Activated effector memory CD4-positive, alpha-beta T cell treated with Interleukin-2 at 50 U/mL for 16 hours (primary cell): Measurements from ENCODE around the gene ZDHHC12.

ENCODE experiments used
- DNase-seq: peaks from one replicate; pipeline ENCODE4 v3.0.0-alpha.2; 2020

The ZDHHC12 gene

DNA sequence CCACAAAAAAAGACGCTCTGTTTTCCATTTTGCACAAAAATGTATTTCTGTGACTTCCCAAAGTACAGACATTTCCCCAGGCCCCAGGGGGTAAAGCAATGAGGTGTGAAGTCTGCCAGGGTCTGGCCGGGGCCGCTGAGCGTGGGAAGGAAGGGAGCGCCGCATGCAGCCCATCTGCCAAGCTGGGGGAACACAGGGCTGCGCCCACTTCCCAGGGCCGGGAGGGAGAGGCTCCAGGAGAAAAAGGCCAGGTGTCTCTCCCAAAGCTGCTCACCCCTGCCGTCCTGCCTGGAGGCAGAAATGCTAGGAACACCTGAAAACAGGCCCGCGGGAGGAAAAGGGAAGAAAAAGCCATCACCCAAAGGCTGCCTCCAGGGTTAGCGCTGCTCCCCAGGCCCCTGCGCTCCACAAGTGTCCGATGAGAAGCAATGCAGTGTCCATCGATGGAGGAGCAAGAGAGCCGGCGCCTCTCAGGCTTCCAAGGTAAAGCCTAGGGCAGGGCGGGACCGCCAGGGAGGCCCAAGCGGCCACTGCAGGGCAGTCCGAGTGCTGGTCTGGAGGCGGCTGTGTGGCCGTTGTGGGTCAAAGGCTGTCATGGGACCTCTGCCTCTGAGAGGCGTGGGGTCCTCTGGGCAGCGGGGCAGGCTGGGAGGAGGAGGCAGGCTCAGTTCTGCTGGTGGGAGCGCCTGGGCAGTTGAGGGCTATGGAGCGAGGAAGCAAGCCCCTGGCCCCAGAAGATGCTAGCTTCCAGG, 6.0 kb upstream of the ZDHHC12 start:
- no peak for DNase-seq

DNA sequence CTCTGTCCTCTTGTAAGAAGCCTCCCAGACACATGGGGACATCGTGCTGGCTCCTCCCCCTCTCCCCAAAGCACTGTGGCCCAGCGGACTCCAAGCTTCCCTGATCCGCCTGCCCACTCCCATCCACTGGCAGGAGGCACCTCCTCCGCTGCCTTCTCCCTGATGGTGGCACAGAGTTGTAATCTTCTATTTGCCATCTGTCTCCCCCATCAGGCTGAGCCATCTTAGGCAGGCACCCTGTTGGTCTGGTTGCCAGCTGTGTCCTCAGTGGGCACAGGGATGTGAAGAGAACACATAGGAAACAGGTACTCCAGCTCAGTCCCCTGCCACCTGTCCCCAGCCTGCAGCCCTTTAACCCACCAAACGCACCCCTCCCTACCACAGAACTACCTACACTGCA, 5.4 kb upstream of the ZDHHC12 start:
- DNase-seq = no peak

DNA sequence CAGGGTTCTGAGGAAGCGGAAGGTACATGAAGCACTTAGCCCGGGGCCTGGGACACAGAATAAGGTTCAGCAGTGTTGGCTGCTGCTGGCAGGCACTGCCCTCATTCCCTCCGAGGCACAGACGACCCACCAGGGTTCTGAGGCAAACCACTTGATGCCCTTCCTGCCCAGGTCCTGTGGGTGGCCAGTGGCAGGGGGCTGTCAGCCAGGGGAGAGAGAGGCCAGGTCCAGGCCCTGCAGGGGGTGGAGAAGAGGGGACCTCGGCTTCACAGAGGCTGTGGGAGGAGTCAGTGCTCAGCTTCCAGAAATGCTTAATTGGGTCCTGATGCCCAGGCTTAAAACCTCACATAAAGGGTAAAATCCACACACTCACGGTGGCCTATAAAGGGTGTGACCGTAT, 4.4 kb upstream of the ZDHHC12 start:
- DNase-seq = no peak

DNA sequence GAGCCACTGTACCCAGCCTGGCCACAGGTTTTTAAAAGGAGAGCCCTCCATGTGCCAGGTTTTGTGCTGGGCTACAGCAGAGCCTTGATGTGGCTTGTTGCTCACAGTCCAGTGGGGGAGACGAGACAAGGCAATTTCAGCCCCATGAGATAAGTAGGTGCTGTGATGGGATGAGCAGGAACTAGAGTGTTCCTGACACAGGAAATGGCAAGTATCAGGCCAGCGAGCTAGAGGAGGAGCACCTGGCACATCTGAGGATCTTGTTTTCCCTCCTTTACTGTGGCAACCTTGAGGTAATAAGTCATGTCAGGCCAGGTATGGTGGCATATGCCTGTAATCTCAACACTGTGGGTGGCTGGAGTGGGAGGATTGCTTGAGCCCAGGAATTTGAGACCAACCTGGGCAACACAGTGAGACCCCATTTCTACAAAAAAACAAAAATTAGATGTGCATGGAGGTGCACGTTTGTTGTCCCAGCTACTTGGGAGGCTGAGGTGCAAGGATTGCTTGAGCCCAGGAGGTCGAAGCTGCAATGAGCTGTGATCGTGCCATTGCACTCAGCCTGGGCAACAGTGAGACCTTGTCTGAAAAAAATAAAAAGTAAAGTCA, 3.8 kb upstream of the ZDHHC12 start:
- DNase-seq = no peak

DNA sequence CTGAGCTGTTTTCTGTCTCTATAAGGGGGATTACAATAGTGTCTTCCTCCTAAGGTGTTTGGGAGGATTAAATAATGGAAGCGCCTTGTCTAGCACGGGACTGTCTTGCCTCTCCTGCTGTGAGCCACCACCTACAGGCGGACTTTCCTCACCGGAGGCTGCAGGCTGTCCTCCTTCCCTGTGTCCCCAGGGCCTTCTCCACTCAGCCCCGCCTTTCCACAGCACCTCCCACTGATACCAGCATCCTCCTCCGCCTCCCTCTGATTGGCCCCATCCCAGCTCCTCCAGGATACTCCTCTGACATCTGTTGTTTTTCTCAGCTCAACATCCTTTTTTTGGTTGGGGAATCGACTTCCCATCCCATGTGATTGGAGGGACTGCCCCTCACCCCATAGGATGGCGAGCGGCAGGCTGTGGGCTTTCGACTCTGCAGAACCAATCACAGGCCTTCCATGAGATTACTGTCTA, 851 bp upstream of the ZDHHC12 start:
- peak; percentile 27 for DNase-seq

DNA sequence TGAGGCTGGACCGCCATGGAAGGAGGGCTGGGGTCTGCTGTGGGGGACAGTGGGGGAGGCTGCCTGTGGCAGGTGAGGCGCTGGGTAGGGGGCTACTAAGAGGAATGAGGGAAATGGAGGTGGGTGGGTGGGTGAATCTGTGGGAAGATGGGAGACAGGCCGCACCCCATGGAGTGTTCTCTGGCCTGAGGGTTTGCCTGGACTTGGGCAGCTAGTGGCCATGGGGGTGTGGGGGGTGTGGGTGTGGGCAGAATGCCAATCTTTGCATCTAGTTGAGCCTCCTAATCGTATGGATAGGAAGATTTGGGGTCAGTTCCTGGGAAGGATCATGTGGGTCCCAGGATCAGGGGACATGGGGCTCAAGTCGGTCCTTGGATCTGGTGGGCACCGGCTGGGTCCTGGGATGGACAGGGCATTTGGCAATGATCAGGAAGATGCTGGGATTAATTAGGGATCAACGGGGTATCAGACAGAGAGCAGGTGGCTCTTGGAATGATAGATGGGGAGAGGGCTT, 518 bp downstream of the ZDHHC12 start:
- no peak for DNase-seq

DNA sequence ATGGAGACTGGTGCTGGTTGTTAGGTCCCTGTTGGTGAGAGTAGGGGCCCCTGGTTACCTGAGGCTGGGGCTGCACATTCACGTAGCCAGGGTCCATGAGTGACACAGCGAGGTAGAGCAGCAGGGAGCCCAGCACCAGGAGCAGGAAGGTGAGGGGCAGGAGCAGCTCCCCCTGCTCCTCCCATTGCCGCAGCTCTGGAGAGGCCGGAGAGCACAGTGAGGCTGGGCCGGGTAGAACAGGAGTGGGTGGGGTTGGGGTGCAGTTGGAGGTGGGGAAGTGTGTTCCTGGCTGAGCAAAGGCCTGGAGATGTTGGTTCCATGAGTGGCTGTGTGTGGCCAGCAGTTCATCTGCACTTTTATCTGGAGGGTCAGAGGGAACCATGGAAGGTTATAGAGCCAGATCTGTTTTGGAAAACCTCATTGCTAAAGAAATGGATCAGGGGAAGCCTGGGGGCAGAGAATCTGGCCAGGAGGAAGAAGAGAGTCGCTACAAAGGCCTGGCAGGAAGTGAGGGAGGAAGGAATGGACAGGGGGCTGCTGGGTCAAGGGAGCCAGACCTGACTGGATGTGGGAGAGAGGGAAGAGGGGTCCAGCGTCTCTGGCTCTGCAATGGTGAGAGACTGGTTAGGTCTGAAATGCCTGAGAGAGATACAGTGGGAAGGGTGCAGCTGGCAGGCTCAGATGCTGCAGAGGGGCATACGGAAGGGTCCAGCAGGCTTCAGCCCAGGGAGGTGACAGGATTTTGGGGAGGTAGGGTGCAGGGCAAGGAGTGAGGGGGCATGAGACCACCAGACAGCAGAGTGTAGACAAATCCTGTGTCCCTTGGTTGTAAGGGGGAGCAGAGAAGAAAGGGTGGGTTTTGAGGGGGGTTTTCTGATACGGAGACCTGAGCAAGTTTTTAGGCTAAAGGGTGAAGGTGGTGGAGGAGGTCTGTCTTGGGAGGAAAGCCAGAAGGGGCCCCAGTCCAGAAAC, 1.3 kb downstream of the ZDHHC12 start:
- no peak for DNase-seq

DNA sequence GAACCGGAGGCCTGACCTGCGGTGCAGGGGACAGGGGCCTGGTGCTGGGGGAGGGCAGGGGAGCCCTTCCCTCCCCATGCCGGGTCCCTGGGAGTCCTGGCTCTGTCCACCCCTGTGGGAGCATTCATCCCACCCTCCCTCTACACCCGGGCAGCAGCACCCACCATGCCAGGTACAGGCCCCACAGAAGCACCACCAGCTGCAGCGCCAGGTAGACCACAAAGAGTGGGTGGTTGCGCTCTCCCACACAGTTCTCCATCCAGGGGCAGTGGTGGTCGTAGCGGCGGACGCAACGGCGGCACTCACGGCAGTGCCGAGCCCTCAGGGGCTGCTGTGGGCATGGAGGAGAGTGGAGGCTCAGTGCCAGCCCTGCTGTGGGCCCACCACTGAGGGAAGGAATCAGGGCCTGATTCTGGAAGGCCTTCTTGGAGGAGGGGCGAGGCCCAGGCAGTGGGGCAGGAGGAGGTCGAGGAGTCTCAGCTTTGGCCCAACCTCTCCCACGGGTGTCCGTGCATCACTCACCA, 2.4 kb downstream of the ZDHHC12 start:
- no peak for DNase-seq

DNA sequence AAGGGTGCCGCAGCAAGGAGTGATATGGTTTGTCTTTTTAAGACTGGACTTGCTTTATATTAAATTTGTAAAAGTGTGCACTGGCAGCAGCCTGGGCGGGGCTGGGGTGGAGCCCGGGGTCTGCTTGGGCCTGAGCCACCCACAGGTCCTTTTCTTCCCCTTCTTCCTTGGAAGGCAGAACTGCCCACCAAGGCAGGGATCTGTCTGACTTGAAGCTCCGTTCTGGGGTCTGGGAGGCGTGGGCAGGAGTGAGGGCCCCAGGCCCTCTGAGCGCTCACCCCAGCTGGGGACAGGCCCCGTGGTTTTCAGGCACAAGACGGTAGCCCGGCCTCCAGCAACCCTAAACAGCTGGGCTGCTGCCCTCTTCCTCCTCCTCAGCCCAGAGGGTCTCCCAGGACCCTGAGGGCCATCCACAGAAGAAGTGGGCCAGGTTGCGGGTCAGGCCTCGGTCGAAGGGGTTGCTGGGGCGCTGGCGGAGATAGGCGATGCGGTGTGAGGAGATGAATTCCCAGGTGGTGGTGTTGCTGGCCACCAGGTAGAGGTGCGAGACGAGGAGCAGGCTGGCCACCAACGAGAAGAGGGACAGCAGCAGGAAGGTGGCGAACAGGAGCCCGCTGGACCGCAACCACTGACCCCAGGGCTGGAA, 3.0 kb downstream of the ZDHHC12 start:
- DNase-seq = no peak

DNA sequence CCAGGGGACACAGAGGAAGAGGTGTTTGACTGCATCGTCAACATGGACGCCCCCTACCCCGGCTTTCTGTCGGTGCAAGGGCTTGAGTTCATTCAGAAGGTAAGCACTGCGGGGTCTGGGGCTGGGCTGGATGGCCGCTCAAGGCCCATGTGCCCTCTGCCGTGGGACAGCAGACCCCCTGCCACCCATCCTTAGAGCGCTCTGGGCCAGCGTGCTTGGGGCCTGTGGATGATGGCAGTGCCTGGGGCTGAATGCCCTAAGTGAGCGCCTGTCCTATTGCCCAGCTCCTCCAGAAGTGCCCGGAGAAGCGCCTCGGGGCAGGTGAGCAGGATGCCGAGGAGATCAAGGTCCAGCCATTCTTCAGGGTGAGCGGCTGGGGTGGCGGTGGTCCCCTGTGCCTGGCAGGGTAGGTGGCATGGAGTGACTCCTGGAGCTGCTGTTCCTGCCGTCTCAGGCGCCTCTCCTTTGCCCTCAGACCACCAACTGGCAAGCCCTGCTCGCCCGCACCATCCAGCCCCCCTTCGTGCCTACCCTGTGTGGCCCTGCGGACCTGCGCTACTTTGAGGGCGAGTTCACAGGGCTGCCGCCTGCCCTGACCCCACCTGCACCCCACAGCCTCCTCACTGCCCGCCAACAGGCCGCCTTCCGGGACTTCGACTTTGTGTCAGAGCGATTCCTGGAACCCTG, 3.9 kb downstream of the ZDHHC12 start:
- DNase-seq = no peak

DNA sequence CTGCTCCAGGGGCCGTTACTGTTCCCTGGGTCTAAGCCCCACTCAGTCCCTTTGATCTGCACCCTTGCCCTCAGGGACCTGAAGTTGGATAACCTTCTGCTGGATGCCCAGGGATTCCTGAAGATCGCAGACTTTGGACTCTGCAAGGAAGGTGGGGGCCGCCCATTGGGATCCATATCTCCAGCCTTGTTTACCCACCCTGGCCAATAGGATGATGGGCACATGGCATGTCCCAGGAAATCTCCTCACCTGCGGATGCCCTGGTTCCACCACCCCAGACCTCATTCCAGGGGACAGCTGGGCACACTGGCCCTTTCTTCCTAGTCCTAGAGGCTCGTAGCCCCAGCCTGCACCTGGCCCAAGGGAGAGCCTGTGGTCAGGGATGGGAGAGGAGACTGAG, 5.5 kb downstream of the ZDHHC12 start:
- no peak for DNase-seq

DNA sequence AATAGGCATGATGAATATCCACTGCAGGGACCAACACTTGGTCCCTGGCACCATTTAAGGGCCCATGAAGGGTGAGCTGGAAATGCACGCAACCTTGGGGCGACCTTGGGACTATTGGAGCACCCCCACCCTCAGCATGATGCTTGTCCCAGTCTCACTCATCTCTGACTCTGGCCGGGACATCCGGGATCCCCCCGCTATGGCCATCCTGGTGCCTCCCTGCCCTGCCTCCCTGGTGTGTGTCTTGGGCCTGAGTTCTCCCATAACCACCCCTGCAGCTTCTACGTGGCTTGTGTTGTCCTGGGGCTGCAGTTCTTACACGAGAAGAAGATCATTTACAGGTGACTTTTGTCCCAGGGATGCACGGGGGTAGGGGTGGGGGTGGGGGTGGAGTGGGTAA, 5.9 kb downstream of the ZDHHC12 start:
- no peak for DNase-seq

DNA sequence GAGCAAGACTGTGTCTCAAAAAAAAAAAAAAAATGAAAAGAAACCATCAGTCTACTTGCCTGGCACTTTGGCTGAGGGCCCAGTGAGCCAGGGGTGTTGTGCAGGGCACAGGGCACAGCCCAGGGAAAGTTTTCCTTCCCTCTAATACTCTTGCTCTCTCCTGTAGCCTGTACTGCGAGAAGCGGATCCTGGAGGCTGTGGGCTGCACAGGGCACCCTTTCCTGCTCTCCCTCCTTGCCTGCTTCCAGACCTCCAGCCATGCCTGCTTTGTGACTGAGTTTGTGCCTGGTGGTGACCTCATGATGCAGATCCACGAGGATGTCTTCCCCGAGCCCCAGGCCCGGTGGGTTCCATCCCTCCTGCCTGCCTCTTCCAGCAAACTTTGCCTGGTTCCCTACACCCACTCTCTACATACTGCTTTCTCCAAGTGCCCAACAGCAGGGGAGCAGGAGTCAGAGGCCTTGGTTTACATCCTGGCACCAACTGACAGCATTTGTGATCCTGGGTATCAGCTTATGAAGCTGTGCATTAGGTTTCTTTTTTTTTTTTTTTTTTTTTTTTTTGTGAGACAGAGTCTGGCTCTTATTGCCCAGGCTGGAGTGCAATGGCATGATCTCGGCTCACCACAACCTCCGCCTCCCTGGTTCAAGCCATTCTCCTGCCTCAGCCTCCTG, 7.2 kb downstream of the ZDHHC12 start:
- no peak for DNase-seq

DNA sequence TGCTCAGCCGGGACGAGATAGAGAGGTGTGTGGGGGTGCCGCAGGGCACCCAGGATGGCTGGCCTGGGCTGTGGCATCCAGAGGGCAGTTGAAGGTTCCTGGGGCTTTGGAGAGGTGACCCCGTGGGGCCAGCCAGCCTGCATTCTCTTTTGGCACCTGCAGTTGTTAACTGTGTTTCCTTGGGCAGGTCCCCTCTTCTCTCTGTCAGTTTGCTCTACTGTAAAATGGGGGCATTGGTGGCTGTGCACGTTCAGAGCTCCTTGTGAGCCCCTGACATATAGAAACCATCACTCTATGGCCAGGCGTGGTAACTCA, 8.5 kb downstream of the ZDHHC12 start:
- DNase-seq = no peak

DNA sequence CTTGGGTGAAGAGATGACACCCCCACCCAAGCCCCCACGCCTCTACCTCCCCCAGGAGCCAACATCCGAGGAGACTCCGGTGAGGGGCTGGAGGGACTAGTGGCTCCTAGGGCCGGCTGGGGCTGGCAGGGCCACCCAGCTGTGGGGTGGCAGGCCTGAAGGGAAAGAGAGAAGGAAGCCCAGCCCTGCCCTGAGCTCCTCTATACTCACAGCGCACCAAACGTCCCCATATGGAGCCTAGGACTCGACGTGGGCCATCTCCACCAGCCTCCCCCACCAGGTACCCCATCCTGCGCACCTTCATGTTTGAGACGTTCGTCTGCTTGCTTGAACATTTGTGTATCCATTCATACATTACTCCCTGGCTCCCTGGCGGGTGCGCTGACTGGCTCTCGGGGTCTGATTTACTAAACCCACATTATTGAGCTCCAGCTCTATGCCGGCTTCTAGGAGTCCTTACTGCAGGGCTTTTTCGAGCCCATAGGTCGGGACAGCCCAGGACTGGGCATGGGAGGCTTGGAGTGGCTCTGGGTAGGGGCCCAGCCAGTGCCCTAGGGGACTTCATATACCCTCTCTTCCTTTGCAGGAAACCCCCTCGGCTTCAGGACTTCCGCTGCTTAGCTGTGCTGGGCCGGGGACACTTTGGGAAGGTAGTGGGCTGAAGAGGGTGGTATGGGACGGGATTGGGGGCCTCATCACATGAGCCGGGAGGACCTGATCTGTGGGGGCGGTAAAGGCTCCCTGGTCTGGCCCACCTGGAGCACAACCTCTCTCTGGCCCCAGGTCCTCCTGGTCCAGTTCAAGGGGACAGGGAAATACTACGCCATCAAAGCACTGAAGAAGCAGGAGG, 9.1 kb downstream of the ZDHHC12 start:
- DNase-seq = no peak

DNA sequence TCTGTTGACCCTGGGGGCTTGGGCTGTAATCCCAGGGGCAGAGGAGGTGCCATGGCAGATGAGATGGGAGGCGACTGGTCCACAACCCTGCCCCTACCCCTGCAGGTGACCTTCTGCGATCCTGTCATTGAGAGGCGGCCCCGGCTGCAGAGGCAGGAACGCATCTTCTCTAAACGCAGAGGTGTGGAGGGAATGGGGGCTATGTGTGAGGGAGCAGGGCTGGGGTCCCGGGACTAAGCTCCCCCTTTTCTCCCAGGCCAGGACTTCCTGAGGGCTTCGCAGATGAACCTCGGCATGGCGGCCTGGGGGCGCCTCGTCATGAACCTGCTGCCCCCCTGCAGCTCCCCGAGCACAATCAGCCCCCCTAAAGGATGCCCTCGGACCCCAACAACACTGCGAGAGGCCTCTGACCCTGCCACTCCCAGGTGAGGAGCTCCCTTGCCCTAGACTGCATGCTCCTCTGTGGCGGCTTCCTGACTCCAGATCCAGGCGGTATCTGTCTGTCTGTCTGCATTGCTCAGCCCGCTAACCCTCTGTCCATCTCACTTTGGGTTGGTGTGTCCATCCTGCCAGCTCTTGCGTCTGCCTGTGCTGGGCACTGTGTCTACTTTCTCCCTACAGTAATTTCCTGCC, 9.9 kb downstream of the ZDHHC12 start:
- no peak for DNase-seq

DNA sequence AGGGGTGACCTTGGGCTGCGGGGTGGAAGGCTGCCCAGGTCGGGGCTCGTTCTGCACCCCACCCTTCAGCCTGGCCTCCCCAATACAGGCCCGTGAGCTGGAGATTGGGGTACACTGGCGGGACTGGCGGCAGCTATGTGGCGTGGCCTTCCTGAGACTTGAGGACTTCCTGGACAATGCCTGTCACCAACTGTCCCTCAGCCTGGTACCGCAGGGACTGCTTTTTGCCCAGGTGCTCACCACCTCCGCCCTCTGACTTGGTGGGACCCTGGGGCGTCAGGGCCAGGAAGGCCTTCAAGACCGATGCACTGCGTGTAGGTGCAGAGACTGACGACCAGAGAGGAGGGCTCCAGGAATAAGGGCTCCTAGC, 10.5 kb downstream of the ZDHHC12 start:
- no peak for DNase-seq

DNA sequence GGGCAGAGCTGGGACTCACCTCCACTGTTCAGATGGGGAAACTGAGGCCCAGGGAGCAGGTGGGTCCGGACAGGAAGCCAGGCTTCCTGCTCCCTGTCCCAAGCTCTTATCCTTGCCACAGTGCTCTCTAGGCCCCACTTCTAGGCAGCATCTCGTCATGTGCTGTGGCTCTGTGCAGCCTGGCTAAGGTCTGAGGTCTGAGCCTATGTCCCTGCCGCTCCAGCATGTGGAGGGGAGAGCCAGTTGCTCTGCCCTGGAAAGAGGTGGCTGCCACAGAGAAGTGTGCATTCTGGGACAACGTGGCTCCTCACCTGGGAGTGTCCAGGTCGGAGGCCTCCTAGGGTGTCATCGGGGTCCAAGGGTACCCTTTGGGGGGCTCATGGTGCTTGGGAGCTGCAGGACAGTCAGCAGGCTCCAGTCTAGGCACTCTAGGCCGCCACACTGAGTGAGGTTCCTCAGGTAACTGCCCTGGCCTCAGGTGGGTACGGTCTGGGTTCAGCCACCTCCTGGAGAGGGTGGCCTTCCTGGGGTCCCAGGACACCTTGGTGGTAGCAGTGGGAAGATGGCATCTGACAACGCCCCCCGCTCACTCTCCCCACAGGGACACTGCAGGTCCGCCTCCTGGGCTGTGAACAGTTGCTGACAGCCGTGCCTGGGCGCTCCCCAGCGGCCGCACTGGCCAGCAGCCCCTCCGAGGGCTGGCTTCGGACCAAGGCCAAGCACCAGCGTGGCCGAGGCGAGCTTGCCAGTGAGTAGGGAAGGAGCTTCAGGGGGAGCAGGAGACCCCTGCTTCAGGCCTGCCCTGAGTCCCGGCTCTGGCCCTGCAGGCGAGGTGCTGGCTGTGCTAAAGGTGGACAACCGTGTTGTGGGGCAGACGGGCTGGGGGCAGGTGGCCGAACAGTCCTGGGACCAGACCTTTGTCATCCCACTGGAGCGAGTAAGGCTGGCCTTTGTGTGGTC, 11.2 kb downstream of the ZDHHC12 start:
- no peak for DNase-seq

DNA sequence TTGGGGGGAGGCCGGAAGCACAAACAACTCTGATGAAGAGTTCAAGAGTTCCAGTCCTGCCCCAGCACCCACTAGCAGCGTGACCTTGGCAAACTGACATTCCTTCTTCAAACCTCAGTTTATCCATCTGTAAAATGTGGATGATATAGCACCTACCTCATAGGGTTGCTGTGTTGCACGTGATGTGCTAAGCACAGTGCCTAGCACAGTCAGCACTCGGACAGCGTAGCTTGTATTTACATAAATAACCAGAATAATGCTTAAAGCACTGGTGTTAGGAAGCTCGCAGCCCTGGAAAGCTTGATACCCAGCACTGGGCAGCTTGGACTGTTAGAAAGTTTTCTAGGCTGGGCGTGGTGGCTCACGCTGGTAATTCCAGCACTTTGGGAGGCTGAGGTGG, 16.5 kb downstream of the ZDHHC12 start:
- DNase-seq = no peak
